IMR-90 (cell line): ENCODE data around the gene COX5B.
"Not testable (repeated sequence)": the region's sequence is repeated elsewhere in the genome, so short reads cannot be mapped to it uniquely, and the experiment has no call there.

Experiments
- CTCF ChIP-seq: conservative IDR thresholded peaks from 2 replicates; pipeline ENCODE4 v1.5.1; 2012; ENCODE audit warnings: mild to moderate bottlenecking, low read depth, low read length, improper control_type of control experiment
- RAD21 ChIP-seq: IDR thresholded peaks from 2 replicates; pipeline ENCODE4 v1.6.1; 2012; ENCODE audit warnings: low read length, improper control_type of control experiment
- USF2 ChIP-seq: fragments of 150-350 bp; IDR thresholded peaks from 2 replicates; pipeline ENCODE4 v1.6.1; 2017; ENCODE audit warnings: mild to moderate bottlenecking, antibody characterized with exemption, low read length, low read depth

GRCh38 chr2:97601537-97601936 lies 44.3 kb upstream of the COX5B start:
- not testable (repeated sequence) for TF ChIP-seq CTCF, USF2, RAD21
